RWPE1 (cell line): ENCODE results near the gene GASK1A.

Experiments used
- CTCF ChIA-PET: fragments of 350-600 bp; sonication (Branson Sonifier 250); formaldehyde crosslinking; extraction: SDS; loops from one replicate; lab custom pipeline; 2021; lab: Yijun Ruan, JAX
- POLR2A ChIA-PET: fragments of 400-600 bp; formaldehyde crosslinking; extraction: SDS; loops from one replicate; lab custom pipeline; 2020; ENCODE audit warnings: antibody characterized with exemption; ENCODE audit not compliant: low non-redundant PET; lab: Yijun Ruan, JAX
- DNase-seq: peaks from one replicate; pipeline ENCODE4 v3.0.0; 2012; ENCODE audit warnings: low spot score
- H3K27ac ChIP-seq: fragments of 450-650 bp; 2 replicates; pipeline ENCODE4 v1.5.1; 2017
- CTCF ChIP-seq: fragments of 450-650 bp; conservative IDR thresholded peaks from 2 replicates; pipeline ENCODE4 v1.5.1; 2017; ENCODE audit warnings: low read depth, mild to moderate bottlenecking

GASK1A gene

GRCh38 chr3:43022121-43022520 lies 43.0 kb downstream of the GASK1A start:
- CTCF ChIA-PET = no interaction called here
- H3K27ac ChIP-seq = no peak overlapping the region
- DNase-seq = no peak
- no peak for TF ChIP-seq CTCF
- POLR2A ChIA-PET = no interaction called here

GRCh38 chr3:43023066-43023465 lies 44.0 kb downstream of the GASK1A start:
- CTCF ChIA-PET = no interaction called here
- POLR2A ChIA-PET = no interaction called here

GRCh38 chr3:43023746-43024145 lies 44.6 kb downstream of the GASK1A start:
- DNase-seq = no peak
- POLR2A ChIA-PET = no interaction called here
- TF ChIP-seq CTCF = no peak
- CTCF ChIA-PET = no interaction called here
- no peak overlapping the region for H3K27ac ChIP-seq

More at GRCh38 chr3:43023066-43023465, 44.0 kb downstream of the GASK1A start:
- DNase-seq = no peak
- H3K27ac ChIP-seq = no peak overlapping the region
- no peak for TF ChIP-seq CTCF

GRCh38 chr3:43024181-43024885 lies 45.2 kb downstream of the GASK1A start:
- POLR2A ChIA-PET = no interaction called here
- no peak for DNase-seq
- CTCF ChIA-PET = interaction anchor here (0.7 kb wide), 1 partner anchor 727 kb away, joined by 3 read pairs; no protein-coding TSS in a partner anchor
- H3K27ac ChIP-seq = no peak overlapping the region
- no peak for TF ChIP-seq CTCF

GRCh38 chr3:43025423-43025822 lies 46.3 kb downstream of the GASK1A start:
- CTCF ChIA-PET = no interaction called here
- TF ChIP-seq CTCF = no peak
- POLR2A ChIA-PET = no interaction called here
- DNase-seq = no peak
- no peak overlapping the region for H3K27ac ChIP-seq

GRCh38 chr3:43028001-43028400 lies 48.9 kb downstream of the GASK1A start:
- DNase-seq = no peak
- no peak overlapping the region for H3K27ac ChIP-seq
- no peak for TF ChIP-seq CTCF
- CTCF ChIA-PET = no interaction called here
- POLR2A ChIA-PET = no interaction called here
